NCI-H1436 treated with DMSO at 0.1 percent for 48 hours (cell line): ENCODE measurements around the gene PRSS48.
"Not testable (repeated sequence)": the region's sequence is repeated elsewhere in the genome, so short reads cannot be mapped to it uniquely, and the experiment has no call there.

Source experiments
- DNase-seq: peaks from one replicate; lab custom pipeline; 2025; lab: John Stamatoyannopoulos, UW

Gene PRSS48

GRCh38 chr4:151276787-151277562, at the start of gene PRSS48:
Gene PRSS48 (plus strand): TSS chr4:151277161. CDS start chr4:151277173, 12 bp downstream.
- no peak for DNase-seq

- DNase-seq: no peak
These were observed 49.8 kb upstream of the PRSS48 start for GRCh38 chr4:151227172-151227571.

GRCh38 chr4:151227731-151228130, 49.2 kb upstream of the PRSS48 start:
- DNase-seq: no peak

GRCh38 chr4:151228189-151229119, 48.5 kb upstream of the PRSS48 start:
- DNase-seq: no peak

GRCh38 chr4:151231915-151232595, 44.9 kb upstream of the PRSS48 start:
- no peak for DNase-seq

- no peak for DNase-seq
These were observed 43.4 kb upstream of the PRSS48 start for GRCh38 chr4:151233600-151233999.

- DNase-seq: not testable (repeated sequence)
These were observed 41.6 kb upstream of the PRSS48 start for GRCh38 chr4:151235373-151235772.

- no peak for DNase-seq
These were observed 40.9 kb upstream of the PRSS48 start for GRCh38 chr4:151236036-151236435.

- DNase-seq: no peak
These were observed 38.5 kb upstream of the PRSS48 start for GRCh38 chr4:151238477-151238876.

GRCh38 chr4:151239608-151240007, 37.4 kb upstream of the PRSS48 start:
- no peak for DNase-seq

GRCh38 chr4:151242305-151242704, 34.7 kb upstream of the PRSS48 start:
- DNase-seq: no peak

- no peak for DNase-seq
These were observed 30.2 kb upstream of the PRSS48 start for GRCh38 chr4:151246742-151247141.

GRCh38 chr4:151247395-151247794, 29.6 kb upstream of the PRSS48 start:
- no peak for DNase-seq

- no peak for DNase-seq
These were observed 28.4 kb upstream of the PRSS48 start for GRCh38 chr4:151248519-151248918.

- no peak for DNase-seq
These were observed 26.3 kb upstream of the PRSS48 start for GRCh38 chr4:151250706-151251105.

- DNase-seq: no peak
These were observed 25.2 kb upstream of the PRSS48 start for GRCh38 chr4:151251603-151252304.

- not testable (repeated sequence) for DNase-seq
These were observed 21.7 kb upstream of the PRSS48 start for GRCh38 chr4:151255226-151255625.

- not testable (repeated sequence) for DNase-seq
These were observed 21.3 kb upstream of the PRSS48 start for GRCh38 chr4:151255680-151256079.

GRCh38 chr4:151256134-151256533, 20.8 kb upstream of the PRSS48 start:
- no peak for DNase-seq

- DNase-seq: no peak
These were observed 19.3 kb upstream of the PRSS48 start for GRCh38 chr4:151257704-151258103.

- DNase-seq: no peak
These were observed 17.2 kb upstream of the PRSS48 start for GRCh38 chr4:151259752-151260151.

GRCh38 chr4:151260526-151260925, 16.4 kb upstream of the PRSS48 start:
- no peak for DNase-seq
